ENCODE measurements around the gene LIX1.

- TF ChIP-seq EZH2 (IDR thresholded peaks at IDR 0.05) (no peak), CTCF (IDR thresholded peaks at IDR 0.05) (no peak), EZH2phosphoT487 (IDR thresholded peaks at IDR 0.05) (no peak)
Observed at GRCh38 chr5:97151370-97151769, 9.0 kb upstream of the LIX1 start.
